Breast epithelium (tissue), 3 donors: Measurements from ENCODE around the gene BCAP31.

Experiments used
- POLR2AphosphoS5 ChIP-seq, 3 donors: sonication (generic); formaldehyde crosslinking; IDR thresholded peaks; one replicate each; pipeline ENCODE4 v1.6.1; 2017; ENCODE audit warnings: antibody characterized with exemption in 3 of 3
- TF ChIP-seq, protein P1 (sequence below), 3 donors: fragments of 450-650 bp; IDR thresholded peaks; one replicate each; pipeline ENCODE4 v1.5.1; 2016 to 2017; ENCODE audit warnings: antibody characterized with exemption in 3 of 3, mild to moderate bottlenecking in 3 of 3, moderate library complexity in 3 of 3

- TF ChIP-seq, protein P1, sequence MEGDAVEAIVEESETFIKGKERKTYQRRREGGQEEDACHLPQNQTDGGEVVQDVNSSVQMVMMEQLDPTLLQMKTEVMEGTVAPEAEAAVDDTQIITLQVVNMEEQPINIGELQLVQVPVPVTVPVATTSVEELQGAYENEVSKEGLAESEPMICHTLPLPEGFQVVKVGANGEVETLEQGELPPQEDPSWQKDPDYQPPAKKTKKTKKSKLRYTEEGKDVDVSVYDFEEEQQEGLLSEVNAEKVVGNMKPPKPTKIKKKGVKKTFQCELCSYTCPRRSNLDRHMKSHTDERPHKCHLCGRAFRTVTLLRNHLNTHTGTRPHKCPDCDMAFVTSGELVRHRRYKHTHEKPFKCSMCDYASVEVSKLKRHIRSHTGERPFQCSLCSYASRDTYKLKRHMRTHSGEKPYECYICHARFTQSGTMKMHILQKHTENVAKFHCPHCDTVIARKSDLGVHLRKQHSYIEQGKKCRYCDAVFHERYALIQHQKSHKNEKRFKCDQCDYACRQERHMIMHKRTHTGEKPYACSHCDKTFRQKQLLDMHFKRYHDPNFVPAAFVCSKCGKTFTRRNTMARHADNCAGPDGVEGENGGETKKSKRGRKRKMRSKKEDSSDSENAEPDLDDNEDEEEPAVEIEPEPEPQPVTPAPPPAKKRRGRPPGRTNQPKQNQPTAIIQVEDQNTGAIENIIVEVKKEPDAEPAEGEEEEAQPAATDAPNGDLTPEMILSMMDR (IDR thresholded peaks at IDR 0.05): no peak
- TF ChIP-seq POLR2AphosphoS5 (IDR thresholded peaks at IDR 0.05): no peak
Measured at GRCh38 chrX:153693216-153694086, 30.7 kb downstream of the BCAP31 start.
